B cell (primary cell): ENCODE results near the gene MAP6.

Experiments used
- CTCF ChIP-seq: fragments of 200-600 bp; IDR thresholded peaks from one replicate; pipeline ENCODE4 v1.8.0; 2022; ENCODE audit warnings: antibody characterized with exemption, mild to moderate bottlenecking
- EZH2 ChIP-seq: IDR thresholded peaks from 2 replicates; pipeline ENCODE4 v1.6.1; 2012; ENCODE audit warnings: borderline replicate concordance, low read depth, mild to moderate bottlenecking, moderate library complexity, low read length; ENCODE audit not compliant: insufficient read depth, poor library complexity, severe bottlenecking

- no peak for TF ChIP-seq CTCF
- no peak for TF ChIP-seq EZH2
These were observed 13.2 kb downstream of the MAP6 start for GRCh38 chr11:75655605-75656004.
